Stimulated activated naive CD8-positive, alpha-beta T cell treated with anti-CD3 and anti-CD28 coated beads, Interleukin-15, Interleukin-2, amounts not matched to agents 100 U/mL and 50 U/mL, for 24 hours (primary cell): ENCODE measurements around the gene COCH.
A peak's percentile ranks its signal among the peaks of the same experiment; 100 is the strongest.
"Not testable (repeated sequence)": the region's sequence is repeated elsewhere in the genome, so short reads cannot be mapped to it uniquely, and the experiment has no call there.

Experiments
- ATAC-seq: fragments of 150-1000 bp; cut with Tn5 transposase; one replicate; pipeline ENCODE4 v1.10.0; 2021
- DNase-seq: peaks from one replicate; pipeline ENCODE4 v3.0.0; 2021

The COCH gene

GRCh38 chr14:30875788-30876053 lies 1.4 kb downstream of the COCH start:
- DNase-seq (no peak), ATAC-seq (no peak)

- DNase-seq, result no peak
- no peak for ATAC-seq
Observed at GRCh38 chr14:30876692-30877091, 2.3 kb downstream of the COCH start.

GRCh38 chr14:30882431-30882830 lies 8.1 kb downstream of the COCH start:
- ATAC-seq, result no peak

GRCh38 chr14:30883508-30884294 lies 9.3 kb downstream of the COCH start:
- DNase-seq, result no peak
- no peak for ATAC-seq

More at GRCh38 chr14:30882431-30882830, 8.1 kb downstream of the COCH start:
- DNase-seq, result no peak

- no peak for DNase-seq
- ATAC-seq, result no peak
Observed at GRCh38 chr14:30884901-30885300, 10.5 kb downstream of the COCH start.

- no peak for DNase-seq
- ATAC-seq, result no peak
Observed at GRCh38 chr14:30885840-30886740, 11.7 kb downstream of the COCH start.

- no peak for ATAC-seq
- DNase-seq, result no peak
Observed at GRCh38 chr14:30888480-30889243, 14.3 kb downstream of the COCH start.

- ATAC-seq (no peak), DNase-seq (no peak)
Observed at GRCh38 chr14:30889244-30889594, 14.9 kb downstream of the COCH start.

GRCh38 chr14:30893819-30894218 lies 19.5 kb downstream of the COCH start:
- no peak for DNase-seq
- no peak for ATAC-seq

- DNase-seq (no peak), ATAC-seq (no peak)
Observed at GRCh38 chr14:30894923-30895515, 20.7 kb downstream of the COCH start.

GRCh38 chr14:30896435-30896834 lies 22.1 kb downstream of the COCH start:
- no peak for DNase-seq

GRCh38 chr14:30897121-30897520 lies 22.8 kb downstream of the COCH start:
- not testable (repeated sequence) for ATAC-seq, DNase-seq

More at GRCh38 chr14:30896435-30896834, 22.1 kb downstream of the COCH start:
- no peak for ATAC-seq

GRCh38 chr14:30903285-30904124 lies 29.1 kb downstream of the COCH start:
- no peak for DNase-seq

GRCh38 chr14:30906752-30907658 lies 32.6 kb downstream of the COCH start:
- ATAC-seq (peak; percentile 32), DNase-seq (no peak)

More at GRCh38 chr14:30903285-30904124, 29.1 kb downstream of the COCH start:
- ATAC-seq, result no peak

- ATAC-seq (no peak), DNase-seq (no peak)
Observed at GRCh38 chr14:30907659-30908057, 33.3 kb downstream of the COCH start.

GRCh38 chr14:30908826-30909225 lies 34.5 kb downstream of the COCH start:
- no peak for DNase-seq

GRCh38 chr14:30914812-30915211 lies 40.5 kb downstream of the COCH start:
- ATAC-seq (no peak), DNase-seq (no peak)

More at GRCh38 chr14:30908826-30909225, 34.5 kb downstream of the COCH start:
- ATAC-seq, result no peak

- ATAC-seq, result no peak
- DNase-seq, result no peak
Observed at GRCh38 chr14:30915596-30915995, 41.2 kb downstream of the COCH start.

- ATAC-seq (no peak), DNase-seq (no peak)
Observed at GRCh38 chr14:30921305-30921704, 46.9 kb downstream of the COCH start.

- DNase-seq (no peak), ATAC-seq (no peak)
Observed at GRCh38 chr14:30921788-30922187, 47.4 kb downstream of the COCH start.
